GM23338 (cell line): ENCODE results near the gene TBPL1.

Source experiments
- CREB1 ChIP-seq: fragments of 250-450 bp; sonication (Bioruptor Pico); IDR thresholded peaks from 2 replicates; pipeline ENCODE4 v1.5.0; 2020; ENCODE audit warnings: low read depth, mild to moderate bottlenecking, moderate library complexity
- EZH2 ChIP-seq: fragments of 200-600 bp; sonication (generic); IDR thresholded peaks from one replicate; pipeline ENCODE4 v1.8.0; 2017; ENCODE audit warnings: antibody characterized with exemption, mild to moderate bottlenecking, low read depth; ENCODE audit not compliant: unreplicated experiment
- EZH2phosphoT487 ChIP-seq: fragments of 200-600 bp; sonication (generic); IDR thresholded peaks from one replicate; pipeline ENCODE4 v1.8.1; 2018; ENCODE audit warnings: antibody characterized with exemption; ENCODE audit not compliant: unreplicated experiment
- POLR2AphosphoS5 ChIP-seq: IDR thresholded peaks from 2 replicates; pipeline ENCODE4 v1.6.1; 2016; ENCODE audit warnings: antibody characterized with exemption, low read depth
- TF ChIP-seq, protein P1 (sequence below), 2 experiments: fragments of 200-600 bp in 1 of 2; sonication (generic) in 1 of 2; conservative IDR thresholded peaks; 2 replicates each; pipeline versions ENCODE4 v1.5.1 to v1.6.1; 2016 to 2017; ENCODE audit warnings: antibody characterized with exemption in 2 of 2, low read depth in 2 of 2, mild to moderate bottlenecking in 2 of 2, moderate library complexity in 1 of 2
- TF ChIP-seq, protein P2 (sequence below): IDR thresholded peaks from one replicate; pipeline ENCODE4 v1.6.1; 2018; ENCODE audit warnings: antibody characterized with exemption; ENCODE audit not compliant: unreplicated experiment

DNA sequence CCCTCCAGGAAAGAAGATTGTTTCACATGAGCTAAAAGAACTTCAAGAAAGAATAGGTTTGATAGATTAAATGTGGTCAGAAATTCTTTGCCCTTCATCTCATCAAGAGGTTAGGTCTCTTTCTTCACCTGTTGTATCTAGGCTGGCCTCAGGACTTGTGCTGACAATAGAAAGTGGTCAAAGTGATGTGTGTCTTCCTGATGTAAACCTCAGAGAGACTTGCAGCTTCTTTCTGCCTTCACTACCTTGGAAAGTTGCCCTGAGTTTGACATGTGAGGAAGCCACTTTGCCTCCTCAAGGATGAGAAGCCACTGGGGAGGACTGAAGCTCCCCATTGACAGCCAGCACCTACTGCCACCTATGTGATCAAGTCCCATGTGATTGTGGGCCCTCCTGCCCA, 46.3 kb downstream of the TBPL1 start:
- TF ChIP-seq, protein P1, sequence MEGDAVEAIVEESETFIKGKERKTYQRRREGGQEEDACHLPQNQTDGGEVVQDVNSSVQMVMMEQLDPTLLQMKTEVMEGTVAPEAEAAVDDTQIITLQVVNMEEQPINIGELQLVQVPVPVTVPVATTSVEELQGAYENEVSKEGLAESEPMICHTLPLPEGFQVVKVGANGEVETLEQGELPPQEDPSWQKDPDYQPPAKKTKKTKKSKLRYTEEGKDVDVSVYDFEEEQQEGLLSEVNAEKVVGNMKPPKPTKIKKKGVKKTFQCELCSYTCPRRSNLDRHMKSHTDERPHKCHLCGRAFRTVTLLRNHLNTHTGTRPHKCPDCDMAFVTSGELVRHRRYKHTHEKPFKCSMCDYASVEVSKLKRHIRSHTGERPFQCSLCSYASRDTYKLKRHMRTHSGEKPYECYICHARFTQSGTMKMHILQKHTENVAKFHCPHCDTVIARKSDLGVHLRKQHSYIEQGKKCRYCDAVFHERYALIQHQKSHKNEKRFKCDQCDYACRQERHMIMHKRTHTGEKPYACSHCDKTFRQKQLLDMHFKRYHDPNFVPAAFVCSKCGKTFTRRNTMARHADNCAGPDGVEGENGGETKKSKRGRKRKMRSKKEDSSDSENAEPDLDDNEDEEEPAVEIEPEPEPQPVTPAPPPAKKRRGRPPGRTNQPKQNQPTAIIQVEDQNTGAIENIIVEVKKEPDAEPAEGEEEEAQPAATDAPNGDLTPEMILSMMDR (conservative IDR thresholded peaks at IDR 0.05; ENCODE audit: low read depth in 2 of 2): no peak
- no peak for TF ChIP-seq EZH2
- no peak for TF ChIP-seq EZH2phosphoT487
- TF ChIP-seq POLR2AphosphoS5: no peak
- TF ChIP-seq CREB1: no peak
- TF ChIP-seq, protein P2, sequence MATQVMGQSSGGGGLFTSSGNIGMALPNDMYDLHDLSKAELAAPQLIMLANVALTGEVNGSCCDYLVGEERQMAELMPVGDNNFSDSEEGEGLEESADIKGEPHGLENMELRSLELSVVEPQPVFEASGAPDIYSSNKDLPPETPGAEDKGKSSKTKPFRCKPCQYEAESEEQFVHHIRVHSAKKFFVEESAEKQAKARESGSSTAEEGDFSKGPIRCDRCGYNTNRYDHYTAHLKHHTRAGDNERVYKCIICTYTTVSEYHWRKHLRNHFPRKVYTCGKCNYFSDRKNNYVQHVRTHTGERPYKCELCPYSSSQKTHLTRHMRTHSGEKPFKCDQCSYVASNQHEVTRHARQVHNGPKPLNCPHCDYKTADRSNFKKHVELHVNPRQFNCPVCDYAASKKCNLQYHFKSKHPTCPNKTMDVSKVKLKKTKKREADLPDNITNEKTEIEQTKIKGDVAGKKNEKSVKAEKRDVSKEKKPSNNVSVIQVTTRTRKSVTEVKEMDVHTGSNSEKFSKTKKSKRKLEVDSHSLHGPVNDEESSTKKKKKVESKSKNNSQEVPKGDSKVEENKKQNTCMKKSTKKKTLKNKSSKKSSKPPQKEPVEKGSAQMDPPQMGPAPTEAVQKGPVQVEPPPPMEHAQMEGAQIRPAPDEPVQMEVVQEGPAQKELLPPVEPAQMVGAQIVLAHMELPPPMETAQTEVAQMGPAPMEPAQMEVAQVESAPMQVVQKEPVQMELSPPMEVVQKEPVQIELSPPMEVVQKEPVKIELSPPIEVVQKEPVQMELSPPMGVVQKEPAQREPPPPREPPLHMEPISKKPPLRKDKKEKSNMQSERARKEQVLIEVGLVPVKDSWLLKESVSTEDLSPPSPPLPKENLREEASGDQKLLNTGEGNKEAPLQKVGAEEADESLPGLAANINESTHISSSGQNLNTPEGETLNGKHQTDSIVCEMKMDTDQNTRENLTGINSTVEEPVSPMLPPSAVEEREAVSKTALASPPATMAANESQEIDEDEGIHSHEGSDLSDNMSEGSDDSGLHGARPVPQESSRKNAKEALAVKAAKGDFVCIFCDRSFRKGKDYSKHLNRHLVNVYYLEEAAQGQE: no peak
